MM.1S (cell line): Measurements from ENCODE around the gene SMURF2.

Experiments
- EZH2 ChIP-seq: fragments of 300-600 bp; sonication (generic); optimal IDR thresholded peaks from 2 replicates; pipeline ENCODE3; 2017; ENCODE audit warnings: low read depth, mild to moderate bottlenecking, antibody characterized with exemption, low read length, mixed read lengths
- TF ChIP-seq, protein P1 (sequence below): fragments of 300-600 bp; sonication (generic); IDR thresholded peaks from 2 replicates; pipeline ENCODE4 v1.5.1; 2016; ENCODE audit warnings: antibody characterized with exemption, low read length, mixed read lengths

DNA sequence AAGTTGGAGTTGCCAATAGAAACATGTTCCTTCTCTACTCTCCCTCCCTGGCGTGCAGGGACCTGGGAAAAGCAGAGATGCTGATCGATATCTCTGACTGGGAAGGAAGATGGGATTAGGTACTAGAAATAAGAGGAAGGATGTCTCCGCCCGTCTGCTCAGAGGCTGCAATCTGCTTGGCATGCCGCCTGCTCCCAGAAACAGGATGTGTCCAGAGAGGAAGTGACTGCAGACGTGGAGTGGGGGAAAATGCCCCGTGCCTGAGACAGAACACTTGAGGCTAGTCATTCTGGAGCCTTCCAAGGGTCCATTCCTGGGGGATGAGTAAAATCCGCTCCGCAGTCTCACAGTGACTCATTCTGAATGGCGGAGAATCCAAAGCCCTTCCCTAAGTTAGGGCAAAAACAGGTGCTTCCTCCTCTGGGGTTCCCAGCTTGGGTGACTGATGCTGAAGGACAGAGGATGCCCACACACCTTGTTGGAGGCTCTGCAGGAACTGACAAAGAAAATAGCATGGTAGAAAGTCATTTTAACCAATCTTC is 45.0 kb upstream of the SMURF2 start:
- TF ChIP-seq EZH2: no peak
- TF ChIP-seq, protein P1, sequence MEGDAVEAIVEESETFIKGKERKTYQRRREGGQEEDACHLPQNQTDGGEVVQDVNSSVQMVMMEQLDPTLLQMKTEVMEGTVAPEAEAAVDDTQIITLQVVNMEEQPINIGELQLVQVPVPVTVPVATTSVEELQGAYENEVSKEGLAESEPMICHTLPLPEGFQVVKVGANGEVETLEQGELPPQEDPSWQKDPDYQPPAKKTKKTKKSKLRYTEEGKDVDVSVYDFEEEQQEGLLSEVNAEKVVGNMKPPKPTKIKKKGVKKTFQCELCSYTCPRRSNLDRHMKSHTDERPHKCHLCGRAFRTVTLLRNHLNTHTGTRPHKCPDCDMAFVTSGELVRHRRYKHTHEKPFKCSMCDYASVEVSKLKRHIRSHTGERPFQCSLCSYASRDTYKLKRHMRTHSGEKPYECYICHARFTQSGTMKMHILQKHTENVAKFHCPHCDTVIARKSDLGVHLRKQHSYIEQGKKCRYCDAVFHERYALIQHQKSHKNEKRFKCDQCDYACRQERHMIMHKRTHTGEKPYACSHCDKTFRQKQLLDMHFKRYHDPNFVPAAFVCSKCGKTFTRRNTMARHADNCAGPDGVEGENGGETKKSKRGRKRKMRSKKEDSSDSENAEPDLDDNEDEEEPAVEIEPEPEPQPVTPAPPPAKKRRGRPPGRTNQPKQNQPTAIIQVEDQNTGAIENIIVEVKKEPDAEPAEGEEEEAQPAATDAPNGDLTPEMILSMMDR: no peak
